Hematopoietic multipotent progenitor cell treated with erythropoietin and hydrocortisone succinate and interleukin-3 and kit ligand, for 4 days (in vitro differentiated cells): ENCODE results near the gene SLC1A3.
A peak's percentile ranks its signal among the peaks of the same experiment; 100 is the strongest.

Experiments
- DNase-seq: peaks from one replicate; pipeline ENCODE4 v3.0.0-alpha.2; 2015

Gene SLC1A3

DNA sequence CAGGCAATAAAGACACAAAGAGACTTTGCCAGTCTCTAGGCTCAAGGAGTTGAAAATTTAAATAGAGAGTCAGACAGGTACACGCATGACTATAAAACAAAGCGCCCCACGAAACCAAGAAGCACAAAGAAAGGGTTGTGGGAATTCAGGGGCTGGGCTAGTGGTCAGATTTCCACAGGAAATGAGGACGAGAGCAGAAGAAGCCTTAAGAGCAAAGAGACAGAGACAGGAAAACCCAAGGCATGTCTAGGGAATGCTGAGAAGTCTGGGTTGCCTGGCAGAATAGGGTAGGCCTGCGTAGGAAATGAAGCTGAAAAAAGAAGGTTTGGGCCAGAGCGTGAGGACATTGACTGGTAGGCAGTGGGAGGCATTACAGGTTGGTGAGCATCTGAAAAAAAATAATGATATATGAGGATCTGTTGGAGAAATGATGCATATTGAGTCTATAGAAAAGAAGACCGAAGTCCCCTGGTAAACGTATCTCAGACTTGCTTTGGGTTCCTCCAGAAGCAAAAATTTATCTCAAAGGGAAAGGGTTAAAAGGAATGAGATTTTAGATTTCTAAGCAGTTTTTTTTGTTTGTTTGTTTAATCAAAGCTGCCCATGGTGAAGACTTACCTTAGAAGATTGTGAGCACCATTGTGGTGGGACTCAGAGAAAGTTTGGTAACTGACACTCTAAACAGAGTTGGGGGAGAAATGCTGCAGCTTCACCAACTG, 51.8 kb downstream of the SLC1A3 start:
- DNase-seq, result no peak

DNA sequence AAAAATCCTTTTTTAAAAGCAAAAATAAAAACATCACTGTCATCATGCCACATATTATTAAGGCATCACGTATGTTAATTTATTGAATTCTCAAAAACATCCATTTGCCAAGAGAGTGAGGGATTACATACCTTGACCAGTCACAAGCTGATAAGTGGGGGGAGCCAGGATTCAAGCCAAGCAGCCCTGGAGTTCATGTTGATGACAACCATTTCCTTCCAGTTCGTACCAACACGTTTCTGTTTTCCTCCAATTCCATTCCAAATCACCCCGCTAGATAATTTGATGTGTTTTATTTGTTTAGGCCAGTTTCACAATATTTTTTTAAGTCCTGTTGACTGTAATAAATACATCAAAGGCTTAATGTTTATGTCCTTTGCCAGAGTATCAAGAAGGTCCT, 53.0 kb downstream of the SLC1A3 start:
- no peak for DNase-seq

DNA sequence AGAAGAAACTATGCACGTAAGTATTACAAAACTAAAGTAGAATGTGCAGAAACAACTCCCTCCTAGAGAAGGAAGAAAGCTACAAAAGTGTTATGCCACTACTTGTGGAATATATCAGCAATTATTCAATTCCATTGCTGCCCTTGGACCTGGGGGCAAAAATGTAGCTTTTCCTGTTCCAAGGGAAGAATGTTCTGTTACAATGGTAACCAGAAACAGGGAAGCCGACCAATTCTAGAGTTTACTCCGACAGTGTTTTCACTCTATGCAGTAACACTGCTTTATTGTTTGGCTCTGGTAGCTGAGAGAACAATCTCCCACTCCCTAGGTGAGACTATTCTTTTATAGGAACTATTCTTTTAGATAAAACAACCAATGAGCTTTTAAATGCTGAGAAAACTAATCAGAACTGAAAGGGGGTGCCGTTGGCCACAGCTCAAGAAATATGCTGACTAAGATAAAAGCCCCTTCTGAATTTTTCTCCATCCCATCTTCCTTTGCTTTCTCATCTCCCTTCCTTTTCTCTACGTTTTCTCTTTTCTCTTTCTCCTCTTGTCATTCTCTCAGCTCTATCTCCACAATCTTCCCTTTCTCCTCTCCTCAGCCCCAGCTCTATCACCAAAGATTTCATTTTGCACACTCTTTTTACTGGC, 54.1 kb downstream of the SLC1A3 start:
- DNase-seq, result no peak

DNA sequence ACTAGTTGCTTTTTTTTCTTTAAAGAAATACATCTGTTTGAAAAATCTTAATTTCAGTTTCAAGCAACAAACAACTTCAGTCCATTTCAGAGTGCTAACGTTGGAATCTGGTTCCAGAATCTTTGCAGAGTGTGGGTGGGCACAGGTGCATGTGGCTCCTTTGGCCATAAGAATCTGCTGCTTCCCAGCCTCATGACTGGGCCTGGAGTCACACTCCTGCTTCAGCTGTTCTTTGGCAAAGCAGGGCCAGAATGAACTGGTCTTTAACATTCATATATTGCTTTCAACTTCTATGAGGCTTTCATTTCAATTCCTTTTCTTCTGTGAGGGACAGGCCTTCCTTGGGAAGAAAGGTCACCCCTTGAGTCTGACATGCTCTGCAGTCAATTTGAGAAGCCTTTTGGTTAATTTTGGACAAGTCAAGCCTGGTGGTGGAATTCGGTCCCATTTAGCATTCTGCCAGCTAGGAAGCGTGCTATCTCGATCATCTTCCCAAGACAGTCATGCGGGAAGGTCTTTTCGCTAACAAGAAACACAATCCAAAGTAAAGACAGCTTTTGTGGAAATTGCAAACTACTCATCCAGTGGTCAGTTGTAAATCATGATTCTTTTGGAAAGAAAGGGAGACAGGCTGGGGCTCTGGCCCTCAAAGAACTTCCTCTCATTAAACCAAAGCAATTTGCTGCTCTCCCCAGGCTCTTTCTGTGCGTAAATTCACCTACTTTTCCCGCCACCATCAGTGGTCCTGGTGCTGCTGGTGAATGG, 55.2 kb downstream of the SLC1A3 start:
- no peak for DNase-seq

DNA sequence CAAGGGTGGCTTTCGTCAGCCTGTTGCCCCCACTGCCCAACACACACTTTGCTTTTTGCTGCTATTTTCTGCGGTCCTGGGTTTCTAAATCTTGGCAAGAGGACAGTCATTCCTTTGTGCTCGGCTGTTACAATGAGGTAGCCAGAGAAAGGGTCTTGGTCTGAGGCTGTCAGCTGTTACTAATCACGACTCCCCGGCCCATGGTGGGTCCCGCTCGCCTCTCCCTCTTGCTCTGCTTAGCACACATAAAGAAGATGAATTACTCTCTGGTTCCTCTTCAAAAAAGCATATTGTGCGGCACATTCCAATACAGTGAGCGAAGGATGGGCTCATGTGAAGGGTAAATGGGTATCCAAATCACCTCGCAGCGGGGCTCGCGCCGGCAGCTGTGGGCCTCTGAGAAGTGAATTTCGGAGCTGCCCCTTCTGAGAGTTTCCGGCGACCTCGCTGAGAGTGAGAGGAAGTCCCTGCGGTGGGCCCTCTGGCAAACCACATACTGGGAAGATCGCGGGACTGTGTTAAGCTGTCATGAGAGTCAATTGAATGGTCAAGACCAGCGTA, 56.0 kb downstream of the SLC1A3 start:
- no peak for DNase-seq

DNA sequence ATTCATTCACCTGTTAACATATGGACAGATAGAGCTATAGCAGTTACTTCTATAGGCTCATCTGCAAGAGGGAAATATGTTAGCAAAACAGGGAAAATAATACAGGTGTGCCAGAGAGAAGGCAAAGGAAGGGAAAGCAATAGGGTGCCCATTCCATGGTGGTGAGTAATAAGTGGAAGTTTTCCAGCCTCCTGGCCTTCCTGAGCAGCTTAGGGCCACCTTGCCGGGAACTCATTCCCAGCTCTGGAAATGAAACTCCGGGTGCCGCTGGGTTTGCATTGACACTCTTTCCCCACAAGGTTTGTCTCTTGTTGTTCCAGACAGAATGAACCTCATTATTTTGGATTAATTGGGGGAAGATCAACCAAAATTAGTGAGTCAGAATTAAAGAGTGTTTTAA, 58.4 kb downstream of the SLC1A3 start:
- DNase-seq, result no peak

DNA sequence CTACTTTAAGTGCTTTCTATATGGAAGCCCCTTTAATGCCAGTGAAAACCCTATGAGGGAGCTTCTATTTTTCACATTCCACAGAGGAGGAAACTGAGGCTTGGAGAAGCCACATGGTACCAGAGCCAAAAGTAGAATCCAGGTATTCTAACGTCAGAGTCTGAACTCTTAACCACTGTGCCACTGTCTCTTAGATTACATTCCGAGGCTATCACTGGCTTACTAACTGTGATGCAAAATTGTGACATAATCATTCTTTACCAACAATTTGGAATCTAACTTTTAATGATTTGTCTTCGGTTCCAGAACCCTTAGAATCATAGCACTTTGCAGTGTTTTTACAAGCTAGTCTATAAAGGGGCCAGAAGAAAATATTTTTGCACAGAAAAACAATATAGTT, 59.2 kb downstream of the SLC1A3 start:
- no peak for DNase-seq

DNA sequence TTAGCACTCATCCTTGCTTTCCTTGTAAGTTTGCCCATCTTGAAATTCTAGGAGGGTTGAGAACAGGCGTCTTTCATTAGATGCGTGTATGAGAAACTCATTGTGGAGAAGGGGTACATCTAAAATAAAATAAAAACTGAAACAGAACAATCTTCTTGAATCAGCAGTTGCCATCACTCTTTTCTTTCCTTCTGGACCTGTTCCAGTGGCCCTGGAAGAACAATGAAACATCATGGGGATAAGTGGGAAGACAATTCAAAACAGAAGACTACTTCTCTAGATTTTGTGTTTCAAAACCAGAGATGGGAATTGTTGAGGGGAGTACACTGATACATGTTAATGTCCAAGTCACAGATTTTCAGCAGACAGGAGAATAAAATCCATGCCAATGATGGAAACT, 59.9 kb downstream of the SLC1A3 start:
- DNase-seq, result no peak

DNA sequence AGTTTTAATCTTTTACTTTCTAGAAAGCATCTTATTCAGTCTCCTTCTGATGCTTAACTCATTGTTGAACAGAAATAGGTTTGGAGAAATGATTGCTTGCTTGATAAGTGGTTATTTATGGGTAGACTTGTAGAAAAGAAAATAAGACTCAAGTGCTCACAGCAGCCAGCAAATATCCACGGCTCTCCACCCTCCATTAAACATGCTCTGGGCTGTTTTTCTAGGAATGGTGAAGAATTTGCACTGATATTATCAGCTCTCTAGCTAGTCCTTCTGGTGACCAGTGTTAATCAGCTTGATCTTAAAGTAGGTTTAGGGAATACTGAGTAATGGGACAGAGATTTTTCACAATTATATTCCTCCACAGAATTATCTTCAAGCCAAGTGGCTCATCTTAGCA, 60.6 kb downstream of the SLC1A3 start:
- no peak for DNase-seq

DNA sequence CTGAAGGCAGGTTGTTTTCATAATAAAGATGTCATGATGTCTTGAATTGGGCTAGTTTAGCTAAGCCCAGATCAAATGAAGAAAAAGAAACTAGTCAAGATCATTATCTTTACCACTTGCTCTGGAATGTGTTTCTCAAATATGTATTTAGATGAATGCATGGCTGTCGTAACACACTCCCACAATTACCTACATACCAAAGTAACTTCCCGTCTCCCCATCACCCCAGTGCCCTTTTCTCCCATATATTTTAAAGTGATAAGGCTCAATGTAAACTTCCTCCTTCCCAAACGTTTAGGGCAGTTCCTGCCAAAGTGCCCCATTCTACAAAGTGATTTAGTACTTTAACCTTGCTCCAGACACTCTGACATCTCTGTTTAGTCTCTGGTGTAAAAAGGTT, 61.4 kb downstream of the SLC1A3 start:
- no peak for DNase-seq

DNA sequence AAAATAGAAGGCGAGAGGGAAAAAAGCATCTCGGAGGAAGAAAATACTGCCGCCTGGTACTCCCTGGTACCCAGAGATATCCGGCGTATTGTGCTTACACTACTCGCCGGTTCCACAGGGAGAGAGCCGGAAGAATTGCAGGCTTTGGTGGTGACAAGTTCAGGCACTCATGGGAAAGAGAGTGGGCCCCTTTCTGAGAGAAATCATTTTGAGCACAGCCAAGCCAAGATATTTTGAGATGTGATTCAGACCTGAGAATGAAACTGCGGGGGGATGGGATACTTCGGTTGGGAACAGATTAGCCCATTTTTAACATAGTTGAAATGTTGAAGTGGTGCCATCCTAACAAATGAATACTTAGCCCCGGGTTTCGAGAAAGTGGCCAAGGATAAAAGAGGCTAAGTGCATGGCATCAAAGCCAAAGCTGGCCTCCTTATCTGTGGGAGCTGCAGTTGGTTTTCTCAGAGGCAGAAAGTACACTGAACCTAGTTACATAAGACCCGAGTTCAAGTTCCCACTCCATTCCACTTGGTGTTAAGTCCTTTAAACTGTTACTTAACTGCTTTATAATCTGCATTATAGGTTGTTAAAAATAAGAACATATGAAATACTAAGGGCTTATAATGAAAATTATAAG, 62.7 kb downstream of the SLC1A3 start:
- no peak for DNase-seq

DNA sequence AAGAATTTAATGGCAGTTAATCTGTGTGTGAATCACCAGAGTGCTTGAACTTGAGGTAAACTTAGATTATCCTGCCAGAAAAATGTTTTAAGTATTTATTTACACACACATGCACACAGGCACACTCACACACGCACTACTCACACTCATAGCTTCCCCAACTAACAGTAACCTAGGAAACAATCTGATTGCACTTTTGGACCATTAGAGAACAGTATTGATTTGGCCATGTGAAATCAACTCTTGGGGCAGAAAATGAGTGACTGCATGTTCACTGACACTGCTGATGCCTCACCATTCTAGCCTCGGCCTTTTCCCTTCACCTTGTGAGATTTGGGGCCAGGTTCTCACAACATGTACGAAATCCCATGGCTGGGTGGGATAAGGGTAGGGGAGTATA, 64.1 kb downstream of the SLC1A3 start:
- DNase-seq, result no peak

DNA sequence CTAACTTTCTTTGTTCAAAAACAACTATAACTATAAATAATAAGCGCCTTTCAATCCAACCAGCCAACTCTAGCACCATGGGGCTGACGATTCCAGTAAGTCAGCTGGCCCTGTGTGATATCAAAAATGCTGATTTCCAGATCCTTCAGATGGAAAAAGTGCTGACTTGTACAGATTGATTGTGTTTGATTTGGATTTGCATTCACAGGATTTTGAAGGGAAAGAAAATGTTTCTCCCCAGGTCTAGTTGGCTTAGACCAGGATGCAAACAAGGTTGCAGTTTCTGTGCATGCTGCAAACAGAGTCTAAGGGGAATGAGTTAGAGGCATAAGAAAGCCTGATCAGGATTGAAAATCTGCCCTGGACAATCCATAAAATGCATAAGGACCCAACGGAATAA, 68.9 kb downstream of the SLC1A3 start:
- DNase-seq, result no peak

DNA sequence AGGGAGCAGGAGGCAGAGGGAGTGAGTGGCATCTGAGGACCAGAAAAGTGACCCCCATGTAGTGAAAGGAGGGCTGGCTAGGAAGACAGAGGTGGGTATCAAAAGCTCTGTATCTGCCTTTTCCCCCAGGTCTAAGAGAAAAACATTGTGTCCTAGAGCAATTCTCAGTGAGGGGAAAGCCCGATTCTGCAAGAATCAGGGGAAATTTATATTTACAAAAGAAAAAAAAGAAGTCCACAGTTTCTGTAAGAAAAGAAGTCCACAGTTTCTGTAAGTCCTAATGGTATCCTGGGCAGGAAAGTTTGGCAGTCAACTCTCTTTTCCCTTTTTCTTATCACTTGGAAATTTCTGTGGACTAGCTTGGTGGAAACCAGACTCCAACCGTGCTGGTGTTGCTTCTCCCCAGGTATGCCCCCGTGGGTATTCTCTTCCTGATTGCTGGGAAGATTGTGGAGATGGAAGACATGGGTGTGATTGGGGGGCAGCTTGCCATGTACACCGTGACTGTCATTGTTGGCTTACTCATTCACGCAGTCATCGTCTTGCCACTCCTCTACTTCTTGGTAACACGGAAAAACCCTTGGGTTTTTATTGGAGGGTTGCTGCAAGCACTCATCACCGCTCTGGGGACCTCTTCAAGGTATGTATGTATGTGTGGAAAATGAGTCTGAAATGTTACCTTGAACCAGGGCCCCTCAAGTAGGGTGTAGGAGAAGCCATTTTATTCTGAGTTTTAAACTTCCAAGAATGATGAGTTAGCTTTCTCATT, 73.0 kb downstream of the SLC1A3 start:
- no peak for DNase-seq

DNA sequence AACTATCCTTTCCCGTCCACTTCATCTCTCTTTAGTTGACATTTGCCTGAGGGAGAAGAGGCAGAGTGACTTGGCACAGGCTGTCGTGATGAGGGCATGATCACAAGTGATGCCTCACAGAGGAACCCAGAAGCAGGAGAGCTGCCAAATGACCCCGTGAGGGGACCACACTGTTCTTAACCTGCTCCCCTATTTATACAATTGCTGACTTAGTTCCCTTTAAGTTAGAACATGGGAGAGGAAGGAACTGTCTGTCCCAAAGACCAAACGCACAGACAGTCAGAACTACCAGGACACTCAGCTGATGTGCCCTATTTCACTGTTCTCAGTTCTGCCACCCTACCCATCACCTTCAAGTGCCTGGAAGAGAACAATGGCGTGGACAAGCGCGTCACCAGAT, 73.7 kb downstream of the SLC1A3 start:
- DNase-seq, result no peak

DNA sequence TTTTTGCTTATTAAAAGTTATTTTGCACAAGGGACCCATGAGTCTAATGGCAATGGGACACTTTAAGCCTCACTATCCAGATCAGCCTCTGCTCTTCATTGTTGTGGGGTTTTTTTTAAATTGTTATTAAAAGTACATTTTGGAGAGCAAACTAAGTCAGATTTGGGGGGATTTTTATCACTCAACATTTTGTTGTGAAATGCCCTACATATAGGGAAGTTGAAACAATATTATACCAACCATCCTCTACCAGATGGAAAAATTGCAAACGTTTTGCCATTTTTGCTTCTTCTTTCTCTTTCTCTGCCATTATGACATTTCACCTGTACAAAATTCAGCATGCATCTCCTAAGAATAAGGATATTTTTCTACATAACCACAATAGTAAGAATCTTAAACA, 75.3 kb downstream of the SLC1A3 start:
- no peak for DNase-seq

DNA sequence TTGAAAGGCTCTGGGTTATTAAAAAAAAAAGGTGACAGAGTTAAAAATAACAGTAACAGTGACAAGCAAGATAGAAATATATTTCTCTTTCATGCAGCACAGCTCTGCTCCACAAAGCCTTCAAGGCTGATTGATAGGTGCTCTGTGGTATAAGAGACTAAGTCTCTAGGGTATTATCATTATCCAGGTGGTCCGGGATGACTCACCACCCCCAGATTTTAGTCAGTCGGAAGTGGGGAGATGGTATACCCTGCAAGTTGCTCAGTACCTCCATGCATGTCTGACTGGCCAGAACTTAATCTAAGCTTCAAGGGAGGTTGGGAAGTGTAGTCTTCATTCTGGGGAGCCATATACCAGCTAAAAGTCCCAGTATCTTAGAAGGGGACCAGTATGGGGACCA, 76.1 kb downstream of the SLC1A3 start:
- no peak for DNase-seq

DNA sequence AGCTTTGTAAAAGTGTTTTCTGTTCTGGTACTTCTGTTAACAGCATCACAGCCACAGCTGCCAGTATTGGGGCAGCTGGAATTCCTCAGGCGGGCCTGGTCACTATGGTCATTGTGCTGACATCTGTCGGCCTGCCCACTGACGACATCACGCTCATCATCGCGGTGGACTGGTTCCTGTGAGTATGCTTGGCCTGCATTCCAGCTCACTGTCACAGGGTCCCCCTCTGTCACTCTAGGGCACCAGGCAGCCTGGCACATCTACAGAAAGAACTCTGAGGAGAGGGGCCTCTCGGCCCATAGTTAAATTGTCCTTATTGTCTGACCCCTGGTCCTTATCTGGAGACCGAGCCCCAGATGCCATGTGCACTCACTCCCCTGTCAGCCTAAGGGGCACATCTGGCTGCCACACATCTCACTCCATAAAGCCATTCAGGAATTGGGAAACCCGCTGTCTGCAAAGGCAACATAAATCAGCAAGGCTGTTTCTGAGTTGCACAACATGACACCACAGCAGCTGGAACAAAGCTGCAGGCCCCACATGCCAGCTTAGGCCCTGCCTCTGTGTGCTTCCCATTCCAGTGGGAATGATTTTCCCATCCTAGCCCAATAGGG, 77.5 kb downstream of the SLC1A3 start:
- DNase-seq, result peak; percentile 43

DNA sequence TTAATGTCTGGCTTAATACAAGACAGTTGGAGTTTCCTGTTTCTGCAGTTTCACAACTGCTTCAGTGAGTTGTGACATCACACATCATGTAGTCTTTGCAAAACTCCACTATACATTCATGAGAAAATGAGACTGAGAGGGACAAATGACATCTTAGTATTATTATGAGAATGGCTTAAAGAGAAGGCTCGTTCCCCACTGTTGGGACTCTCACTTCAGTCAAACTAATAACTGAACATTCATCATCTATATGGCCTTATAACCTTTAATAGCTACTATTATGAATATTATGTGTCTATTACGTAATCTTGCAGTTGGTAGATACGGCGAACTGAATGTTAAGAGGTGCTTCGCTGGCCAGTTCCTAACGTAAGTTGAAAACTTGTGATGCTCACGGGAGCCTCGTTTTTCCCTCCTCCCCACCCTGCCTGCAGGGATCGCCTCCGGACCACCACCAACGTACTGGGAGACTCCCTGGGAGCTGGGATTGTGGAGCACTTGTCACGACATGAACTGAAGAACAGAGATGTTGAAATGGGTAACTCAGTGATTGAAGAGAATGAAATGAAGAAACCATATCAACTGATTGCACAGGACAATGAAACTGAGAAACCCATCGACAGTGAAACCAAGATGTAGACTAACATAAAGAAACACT, 79.4 kb downstream of the SLC1A3 start:
- peak; percentile 77 for DNase-seq

DNA sequence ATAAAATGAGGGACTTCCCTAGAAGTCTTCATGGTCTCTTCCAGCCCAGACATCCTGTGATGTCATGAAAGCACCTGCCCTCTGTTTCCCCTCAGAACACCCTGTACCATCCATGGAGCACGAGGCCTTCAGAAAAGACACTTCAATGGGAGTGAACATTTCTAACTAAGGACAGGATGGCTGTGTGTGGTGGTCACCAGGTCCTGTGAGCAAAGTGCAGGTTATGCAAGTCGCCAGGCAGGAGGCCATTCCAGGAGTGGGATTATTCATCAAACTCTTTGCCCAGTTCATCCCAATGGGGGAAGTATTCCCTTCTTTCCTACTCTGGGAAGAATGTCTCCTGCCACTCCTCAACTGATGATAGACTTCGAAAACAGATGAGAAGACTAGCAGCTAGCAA, 80.5 kb downstream of the SLC1A3 start:
- no peak for DNase-seq

DNA sequence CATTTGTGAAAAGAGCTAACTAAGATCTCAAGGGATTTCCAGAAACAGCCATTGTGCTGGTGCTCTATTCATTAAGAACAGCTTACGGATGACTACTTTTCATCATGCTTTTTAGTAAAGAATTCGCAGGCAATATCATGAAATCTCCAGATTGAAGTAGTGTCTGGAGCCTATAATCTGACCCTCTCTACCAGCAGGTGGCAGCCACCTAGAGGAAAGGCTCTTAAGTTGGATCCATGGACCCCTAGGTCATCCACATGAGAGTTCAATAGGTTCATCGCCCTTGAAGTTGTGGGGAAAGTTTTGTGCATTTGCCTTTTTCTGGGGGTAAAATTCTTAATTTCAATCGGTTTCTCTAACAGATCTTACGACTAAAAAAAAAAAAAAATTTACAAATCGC, 82.3 kb downstream of the SLC1A3 start:
- peak; percentile 73 for DNase-seq

DNA sequence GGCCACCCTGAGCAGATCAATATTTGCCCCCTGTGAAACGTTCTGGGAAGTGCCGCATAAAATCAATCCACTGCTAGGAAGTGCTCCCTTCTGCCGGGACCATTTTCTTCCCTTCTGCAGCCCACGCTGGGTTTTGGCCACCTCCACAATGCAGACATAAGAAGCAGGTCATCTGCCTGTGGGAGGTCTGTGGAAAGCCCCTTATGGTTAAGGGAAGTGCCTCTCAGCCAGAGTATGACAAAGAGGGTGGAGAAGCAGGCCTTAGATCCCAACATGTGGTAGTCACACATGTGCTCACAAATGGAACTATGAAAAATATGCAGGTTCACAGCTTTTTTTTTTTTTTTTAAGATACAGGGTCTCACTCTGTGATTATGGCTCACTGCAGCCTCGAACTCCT, 82.8 kb downstream of the SLC1A3 start:
- peak; percentile 44 for DNase-seq
